DOHH2 (cell line): ENCODE measurements around the gene C1orf50.
A peak's percentile ranks its signal among the peaks of the same experiment; 100 is the strongest.

Experiments
- H3F3A ChIP-seq: fragments of 200-600 bp; sonication (generic), shearing (Covaris generic); 2 replicates; pipeline ENCODE4 v1.6.0; 2016; ENCODE audit warnings: antibody characterized with exemption, mild to moderate bottlenecking; ENCODE audit not compliant: control insufficient read depth, insufficient read depth
- H3K27ac ChIP-seq: fragments of 200-600 bp; sonication (generic); 2 replicates; pipeline ENCODE4 v1.5.1; 2014; ENCODE audit warnings: low read depth, mild to moderate bottlenecking, low read length, moderate library complexity
- H3K27me3 ChIP-seq: fragments of 200-600 bp; sonication (generic); 2 replicates; pipeline ENCODE4 v1.6.1; 2014; ENCODE audit warnings: mild to moderate bottlenecking, low read length, mixed read lengths; ENCODE audit not compliant: control insufficient read depth
- H3K36me3 ChIP-seq: fragments of 200-600 bp; sonication (generic); 2 replicates; pipeline ENCODE4 v1.6.1; 2014; ENCODE audit warnings: mild to moderate bottlenecking, low read length, moderate library complexity, mixed read lengths; ENCODE audit not compliant: control insufficient read depth
- H3K4me1 ChIP-seq: fragments of 200-600 bp; sonication (generic); 2 replicates; pipeline ENCODE4 v1.6.1; 2014; ENCODE audit warnings: mild to moderate bottlenecking, low read length, mixed read lengths; ENCODE audit not compliant: control insufficient read depth
- H3K4me2 ChIP-seq: fragments of 200-600 bp; sonication (generic); 2 replicates; pipeline ENCODE4 v1.6.0; 2014; ENCODE audit warnings: mild to moderate bottlenecking, low read length, moderate library complexity
- H3K4me3 ChIP-seq: fragments of 200-600 bp; sonication (generic); 2 replicates; pipeline ENCODE4 v1.5.1; 2014; ENCODE audit warnings: mild to moderate bottlenecking, low read length, mixed read lengths
- H3K79me2 ChIP-seq: fragments of 200-600 bp; sonication (generic); 2 replicates; pipeline ENCODE4 v1.6.1; 2014; ENCODE audit warnings: mild to moderate bottlenecking, low read length, mixed read lengths; ENCODE audit not compliant: control insufficient read depth
- H3K9me2 ChIP-seq: fragments of 200-600 bp; sonication (generic); replicated peaks from 2 replicates; pipeline ENCODE4 v1.6.1; 2014; ENCODE audit warnings: mild to moderate bottlenecking, low read length, mixed read lengths; ENCODE audit not compliant: control insufficient read depth
- H3K9me3 ChIP-seq: fragments of 200-600 bp; sonication (generic); 2 replicates; pipeline ENCODE4 v1.6.1; 2014; ENCODE audit warnings: antibody characterized with exemption, low read length, mixed read lengths; ENCODE audit not compliant: control insufficient read depth, insufficient read depth
- H4K20me1 ChIP-seq: fragments of 200-600 bp; sonication (generic); 2 replicates; pipeline ENCODE4 v1.6.0; 2014; ENCODE audit warnings: low read depth, mild to moderate bottlenecking, antibody characterized with exemption, low read length, moderate library complexity; ENCODE audit not compliant: control insufficient read depth, insufficient read depth
- EZH2phosphoT487 ChIP-seq: fragments of 200-600 bp; sonication (generic); IDR thresholded peaks from 2 replicates; pipeline ENCODE4 v1.6.1; 2017; ENCODE audit warnings: borderline replicate concordance, mild to moderate bottlenecking, antibody characterized with exemption, low read length, moderate library complexity, mixed read lengths
- TF ChIP-seq, protein P1 (sequence below): fragments of 200-600 bp; sonication (generic); IDR thresholded peaks from one replicate; pipeline ENCODE4 v1.5.1; 2014; ENCODE audit warnings: antibody characterized with exemption, mild to moderate bottlenecking, low read depth, low read length; ENCODE audit not compliant: poor library complexity, severe bottlenecking

C1orf50 gene

DNA sequence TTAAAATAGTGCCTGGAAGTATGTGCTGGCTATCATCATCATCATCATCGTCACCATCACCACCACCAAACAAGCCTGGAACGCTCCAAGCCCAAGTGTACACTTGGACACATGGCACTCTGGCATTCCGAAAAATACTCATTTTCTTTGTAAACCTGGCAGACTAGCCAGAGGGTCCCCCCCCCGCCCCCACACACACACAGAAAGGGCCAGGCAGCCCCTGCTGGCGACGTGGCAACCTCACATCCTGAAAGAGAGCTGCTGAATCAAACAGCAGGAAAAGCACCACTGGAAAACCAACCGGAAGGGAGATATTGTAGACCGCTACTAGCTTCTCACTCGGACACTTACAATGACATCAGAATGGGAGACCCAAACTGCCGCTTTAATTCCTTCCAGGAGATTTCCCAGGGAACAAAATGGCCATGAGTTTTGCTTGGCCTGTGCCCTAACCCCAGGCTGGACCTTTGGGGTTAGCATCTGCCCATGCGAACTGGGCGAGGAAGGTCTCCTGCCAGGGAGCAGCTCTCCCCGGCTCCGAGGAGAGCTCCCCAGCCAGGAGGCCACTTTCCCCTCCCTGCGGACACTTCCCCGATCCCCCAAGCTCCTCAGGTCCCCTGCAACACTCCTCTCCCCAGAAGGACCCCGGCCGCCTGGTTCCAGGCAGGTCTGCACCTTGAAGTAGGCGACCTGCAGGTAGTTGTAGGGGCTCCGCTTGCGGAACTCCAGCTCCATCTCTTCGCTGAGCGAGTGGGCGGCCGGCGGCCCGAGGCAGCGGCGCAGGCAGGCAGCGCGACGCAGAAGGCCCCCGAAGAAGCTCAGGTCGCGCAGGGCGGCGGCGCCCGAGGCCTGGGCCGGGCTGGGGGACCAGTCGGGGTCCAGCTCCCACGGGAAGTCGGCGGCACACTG lies 963 bp upstream of the C1orf50 start:
- Histone ChIP-seq H3K27ac (peak overlapping the region; percentile 24; the same call in 1 of the 2 replicates), H3K4me1 (peaks cover 29% of the 10 kb centered on the region), H3K4me3 (peak overlapping the region; percentile 90), H3K4me2 (peak overlapping the region; percentile 90), H3K9me3 (no peaks in the 10 kb centered on the region), H3K36me3 (peaks cover 25% of the 10 kb centered on the region), H3K79me2 (peaks cover 78% of the 10 kb centered on the region), H3F3A (peaks cover 2% of the 10 kb centered on the region; the same call in 1 of the 2 replicates), H4K20me1 (peaks cover 12% of the 10 kb centered on the region; the same call in 1 of the 2 replicates), H3K27me3 (no peaks in the 10 kb centered on the region), H3K9me2 (no peaks in the 10 kb centered on the region)
- TF ChIP-seq, protein P1, sequence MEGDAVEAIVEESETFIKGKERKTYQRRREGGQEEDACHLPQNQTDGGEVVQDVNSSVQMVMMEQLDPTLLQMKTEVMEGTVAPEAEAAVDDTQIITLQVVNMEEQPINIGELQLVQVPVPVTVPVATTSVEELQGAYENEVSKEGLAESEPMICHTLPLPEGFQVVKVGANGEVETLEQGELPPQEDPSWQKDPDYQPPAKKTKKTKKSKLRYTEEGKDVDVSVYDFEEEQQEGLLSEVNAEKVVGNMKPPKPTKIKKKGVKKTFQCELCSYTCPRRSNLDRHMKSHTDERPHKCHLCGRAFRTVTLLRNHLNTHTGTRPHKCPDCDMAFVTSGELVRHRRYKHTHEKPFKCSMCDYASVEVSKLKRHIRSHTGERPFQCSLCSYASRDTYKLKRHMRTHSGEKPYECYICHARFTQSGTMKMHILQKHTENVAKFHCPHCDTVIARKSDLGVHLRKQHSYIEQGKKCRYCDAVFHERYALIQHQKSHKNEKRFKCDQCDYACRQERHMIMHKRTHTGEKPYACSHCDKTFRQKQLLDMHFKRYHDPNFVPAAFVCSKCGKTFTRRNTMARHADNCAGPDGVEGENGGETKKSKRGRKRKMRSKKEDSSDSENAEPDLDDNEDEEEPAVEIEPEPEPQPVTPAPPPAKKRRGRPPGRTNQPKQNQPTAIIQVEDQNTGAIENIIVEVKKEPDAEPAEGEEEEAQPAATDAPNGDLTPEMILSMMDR: peak; percentile 64
- TF ChIP-seq EZH2phosphoT487: no peak

DNA sequence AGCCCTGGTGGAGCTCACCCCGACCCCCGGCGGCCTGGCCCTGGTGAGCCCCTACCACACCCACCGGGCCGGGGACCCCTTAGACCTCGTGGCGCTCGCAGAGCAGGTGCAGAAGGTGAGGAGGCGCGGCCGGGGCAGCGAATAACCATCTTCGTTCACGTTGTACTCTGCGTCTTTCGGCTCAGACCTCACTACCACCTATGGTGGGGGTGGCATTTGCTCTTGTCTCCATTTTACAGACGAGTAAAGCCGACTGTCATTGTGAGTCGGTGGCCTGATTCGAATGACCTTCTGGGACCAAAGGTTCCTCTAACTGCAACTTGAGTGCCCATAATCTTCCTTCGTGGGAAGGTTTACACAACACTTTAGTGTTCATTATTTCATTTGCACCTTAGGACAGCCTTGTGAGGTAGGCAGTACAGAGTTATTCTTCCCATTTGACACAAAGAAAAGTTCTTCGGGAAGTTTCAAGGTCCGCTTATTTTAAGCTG lies 506 bp downstream of the C1orf50 start:
- Histone ChIP-seq H3K36me3 (peaks cover 16% of the 10 kb centered on the region), H3K4me2 (peak overlapping the region; percentile 92), H3K4me3 (peak overlapping the region; percentile 90), H3K4me1 (peaks cover 28% of the 10 kb centered on the region), H3K27ac (peak overlapping the region; percentile 25), H3K27me3 (no peaks in the 10 kb centered on the region), H4K20me1 (peaks cover 12% of the 10 kb centered on the region; the same call in 1 of the 2 replicates), H3K79me2 (peaks cover 88% of the 10 kb centered on the region), H3K9me3 (no peaks in the 10 kb centered on the region), H3F3A (peaks cover 2% of the 10 kb centered on the region; the same call in 1 of the 2 replicates), H3K9me2 (no peaks in the 10 kb centered on the region)
- TF ChIP-seq, protein P1: no peak
- no peak for TF ChIP-seq EZH2phosphoT487

DNA sequence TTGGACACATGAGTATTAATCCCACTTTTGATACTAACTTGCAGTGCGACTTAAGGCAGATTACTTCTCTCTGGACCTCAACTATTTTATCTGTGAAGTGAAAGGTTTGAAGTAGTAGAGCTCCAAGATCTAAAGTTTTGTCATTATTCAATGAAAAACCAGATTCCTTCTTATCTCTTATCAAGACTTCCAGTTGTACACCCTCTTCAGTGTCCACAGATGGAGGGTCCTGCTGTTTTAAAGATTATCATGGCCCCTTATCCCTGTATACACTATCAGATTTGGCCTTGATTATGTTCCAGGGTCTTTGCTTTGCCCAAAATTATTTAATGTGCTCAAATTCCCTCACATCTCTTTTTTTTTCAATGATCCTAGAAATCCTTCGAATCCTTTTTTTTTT lies 1.1 kb downstream of the C1orf50 start:
- Histone ChIP-seq H3K4me3 (peak overlapping the region; percentile 90), H3K9me2 (no peaks in the 10 kb centered on the region), H3F3A (peaks cover 2% of the 10 kb centered on the region; the same call in 1 of the 2 replicates), H3K27me3 (no peaks in the 10 kb centered on the region), H3K4me1 (peaks cover 26% of the 10 kb centered on the region), H3K9me3 (no peaks in the 10 kb centered on the region), H3K36me3 (peaks cover 16% of the 10 kb centered on the region), H3K27ac (no peak overlapping the region), H3K79me2 (peaks cover 85% of the 10 kb centered on the region), H3K4me2 (peak overlapping the region; percentile 92), H4K20me1 (peaks cover 12% of the 10 kb centered on the region; the same call in 1 of the 2 replicates)
- TF ChIP-seq EZH2phosphoT487: no peak
- TF ChIP-seq, protein P1: no peak
